Measurements from ENCODE around the gene BRINP2.

DNA sequence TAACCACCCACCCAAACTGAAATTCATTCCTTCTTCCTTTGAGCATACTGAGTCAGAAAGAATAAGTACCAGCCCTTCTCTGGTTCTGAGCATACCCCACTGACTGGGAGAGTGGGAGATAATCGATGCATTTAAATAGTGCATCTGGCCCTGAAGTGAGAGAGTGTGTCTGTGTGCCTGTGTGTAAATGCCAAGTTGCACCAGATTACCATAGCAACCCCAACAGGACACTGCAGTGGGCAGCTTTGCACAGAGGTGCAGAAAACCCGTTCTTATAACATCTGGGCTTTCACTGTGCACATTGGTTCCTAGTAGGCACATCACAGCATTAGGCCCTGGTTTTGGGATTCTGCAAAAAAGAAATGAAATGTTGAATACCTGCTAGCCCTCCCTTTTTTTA, 8.5 kb upstream of the BRINP2 start:
- TF ChIP-seq EZH2 (IDR thresholded peaks at IDR 0.05) (no peak), POLR2AphosphoS5 (IDR thresholded peaks at IDR 0.05; ENCODE audit: borderline replicate concordance, low read depth, low read length) (no peak), FOXP2 (optimal IDR thresholded peaks at IDR 0.05; ENCODE audit: control extremely low read depth, extremely low read length, insufficient read depth) (no peak)
